ENCODE data around the gene PFN4. TPM values are rescaled to one million over a fixed set of nuclear protein-coding genes. Genes with fewer than 3 reads are reported as not detected.
"Not testable (repeated sequence)": the region's sequence is repeated elsewhere in the genome, so short reads cannot be mapped to it uniquely, and the experiment has no call there.

Gene PFN4
- total RNA-seq, 1 donor from 2014 or later, result 0.62 TPM

- intact Hi-C loops (cut with micrococcal nuclease), result no loop called here
- DNase-seq (no peak), ATAC-seq (no peak)
Measured at GRCh38 chr2:24117902-24118301, 5.2 kb downstream of the PFN4 start.

GRCh38 chr2:24115057-24115456, 8.1 kb downstream of the PFN4 start:
- intact Hi-C loops (cut with micrococcal nuclease), result no loop called here
- DNase-seq (no peak), ATAC-seq (no peak)

DNA sequence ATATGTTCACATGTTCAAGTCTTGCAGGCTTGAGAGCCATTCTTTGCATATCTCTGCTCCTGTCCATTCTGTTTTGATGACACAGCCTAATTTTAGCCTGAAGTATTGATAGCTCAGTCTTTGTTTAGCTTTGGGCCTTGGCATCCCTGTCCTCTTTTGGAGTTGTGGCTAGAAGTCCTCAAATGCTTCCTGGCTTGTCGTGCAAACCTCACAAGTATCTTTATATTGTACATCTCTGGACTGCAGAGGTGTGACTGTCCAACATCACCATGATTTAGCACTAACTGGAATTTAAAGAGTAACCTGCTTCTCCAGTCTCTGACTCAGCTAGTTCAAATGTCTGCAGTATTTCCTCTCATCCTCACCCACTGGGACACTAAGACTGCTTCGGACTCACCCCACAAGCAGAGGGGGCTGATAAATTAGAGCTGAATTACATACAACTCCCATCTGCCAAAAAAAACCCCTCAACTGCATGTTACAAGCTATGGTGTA, 11.7 kb downstream of the PFN4 start:
- no peak for DNase-seq
- peak; percentile 94 for ATAC-seq
- intact Hi-C loops (cut with micrococcal nuclease), result no loop called here

DNA sequence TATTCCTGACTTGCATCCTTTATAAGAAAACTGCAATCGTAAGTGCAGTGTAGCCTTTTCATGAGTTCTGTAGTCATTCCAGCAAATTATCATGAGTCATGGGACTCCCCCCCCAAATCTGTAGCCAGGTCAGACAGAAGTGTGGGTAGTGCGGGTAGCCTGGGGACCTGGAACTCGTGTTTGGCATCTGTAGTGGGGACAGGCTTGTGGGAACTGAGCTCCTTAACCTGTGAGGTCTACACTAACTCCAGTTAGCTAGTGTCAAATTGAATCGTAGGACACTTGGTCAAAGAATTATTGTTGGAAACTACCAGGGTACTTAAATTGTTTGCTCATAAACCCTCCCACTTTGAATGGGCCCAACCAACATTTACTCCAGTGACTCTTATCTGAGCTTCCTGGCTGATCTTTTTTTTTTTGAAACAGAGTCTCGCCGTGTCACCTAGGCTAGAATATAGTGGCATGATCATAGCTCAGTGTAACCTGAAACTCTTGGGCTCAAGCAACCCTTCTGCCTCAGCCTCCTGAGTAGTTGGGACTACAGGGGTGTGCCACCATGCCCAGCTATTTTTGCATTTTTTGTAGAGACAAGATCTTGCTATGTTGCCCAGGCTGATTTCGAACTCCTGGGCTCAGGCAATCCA, 12.4 kb downstream of the PFN4 start:
- DNase-seq (no peak), ATAC-seq (peak; percentile 24)
- intact Hi-C loops (cut with micrococcal nuclease), result no loop called here

- DNase-seq; intact Hi-C loops (cut with micrococcal nuclease); ATAC-seq: not testable (repeated sequence)
Measured at GRCh38 chr2:24109431-24109830, 13.7 kb downstream of the PFN4 start.

DNA sequence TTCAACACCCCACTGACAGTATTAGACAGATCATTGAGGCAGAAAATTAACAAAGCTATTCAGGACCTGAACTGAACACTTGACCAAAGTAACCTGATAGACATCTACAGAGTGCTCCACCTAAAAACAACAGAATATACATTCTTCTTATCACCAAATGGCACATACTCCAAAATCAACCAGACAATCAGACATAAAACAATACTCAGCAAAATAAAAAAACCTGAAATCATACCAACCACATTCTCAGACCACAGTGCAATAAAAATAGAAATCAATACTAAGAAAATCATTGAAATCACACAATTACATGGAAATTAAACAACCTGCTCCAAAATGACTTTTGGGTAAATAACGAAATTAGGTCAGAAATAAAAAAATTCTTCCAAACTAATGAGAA, 15.8 kb downstream of the PFN4 start:
- intact Hi-C loops (cut with micrococcal nuclease), result no loop called here
- ATAC-seq (no peak), DNase-seq (no peak)

DNA sequence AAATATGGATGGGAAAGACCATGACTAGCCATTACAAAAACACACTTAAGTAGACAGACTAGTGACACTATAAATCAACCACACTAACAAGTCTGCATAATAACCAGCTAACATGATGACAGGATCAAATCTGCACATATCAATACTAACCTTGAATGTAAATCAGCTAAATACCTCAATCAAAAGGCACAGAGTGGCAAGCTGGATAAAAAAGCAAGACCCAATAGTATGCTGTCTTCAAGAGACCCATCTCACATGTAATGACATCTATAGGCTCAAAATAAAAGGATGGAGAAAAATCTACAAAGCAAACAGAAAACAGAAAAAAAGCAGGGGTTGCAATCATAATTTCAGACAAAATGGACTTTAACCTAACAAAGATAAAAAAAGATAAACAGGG, 16.3 kb downstream of the PFN4 start:
- DNase-seq (no peak), ATAC-seq (no peak)
- intact Hi-C loops (cut with micrococcal nuclease), result no loop called here

DNA sequence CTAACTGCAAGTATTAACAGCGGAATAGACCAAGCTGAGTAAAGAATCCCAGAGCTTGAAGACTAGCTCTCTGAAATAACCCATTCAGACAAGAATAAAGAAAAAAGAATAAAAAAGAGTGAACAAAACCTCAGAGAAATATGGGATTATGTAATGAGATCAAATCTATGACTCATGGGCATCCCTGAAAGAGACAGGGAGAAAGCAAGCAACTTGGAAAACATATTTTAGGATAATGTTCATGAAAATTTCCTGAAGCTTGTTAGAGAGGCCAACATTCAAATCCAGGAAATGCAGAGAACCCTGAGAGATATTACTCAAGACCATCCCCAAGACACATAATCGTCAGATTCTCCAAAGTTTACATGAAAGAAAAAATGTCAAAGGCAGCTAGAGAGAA, 17.3 kb downstream of the PFN4 start:
- ATAC-seq (no peak), DNase-seq (no peak)
- intact Hi-C loops (cut with micrococcal nuclease), result no loop called here

GRCh38 chr2:24104906-24105305, 18.2 kb downstream of the PFN4 start:
- intact Hi-C loops (cut with micrococcal nuclease), result no loop called here
- ATAC-seq (no peak), DNase-seq (no peak)

DNA sequence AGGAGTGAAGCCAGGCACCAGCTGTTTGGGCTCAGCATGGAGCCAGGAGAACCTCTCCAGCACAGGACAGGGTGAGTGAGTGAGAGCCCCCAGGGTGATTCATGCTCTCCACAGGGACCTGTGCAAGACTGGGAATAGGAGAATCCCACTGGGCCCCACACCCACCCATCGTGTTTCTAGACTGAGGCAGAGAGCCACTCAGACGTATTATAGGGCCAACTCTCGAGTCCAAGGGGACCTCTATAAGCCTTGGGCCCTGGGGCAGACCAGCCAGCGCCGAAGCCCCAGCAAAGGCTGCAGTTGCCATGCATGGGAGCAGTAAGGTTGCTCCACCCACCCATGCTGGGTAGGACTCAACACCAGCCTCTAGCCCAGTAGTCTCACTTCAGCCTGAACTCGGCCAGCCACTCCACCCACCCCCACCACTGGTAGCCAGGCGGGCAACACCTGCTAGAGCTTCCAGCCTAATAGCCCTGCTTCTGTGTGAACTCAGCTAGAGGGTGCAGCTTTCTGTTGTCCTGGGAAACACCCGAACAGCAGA, 19.0 kb downstream of the PFN4 start:
- ATAC-seq, result no peak
- no peak for DNase-seq
- intact Hi-C loops (cut with micrococcal nuclease), result no loop called here

DNA sequence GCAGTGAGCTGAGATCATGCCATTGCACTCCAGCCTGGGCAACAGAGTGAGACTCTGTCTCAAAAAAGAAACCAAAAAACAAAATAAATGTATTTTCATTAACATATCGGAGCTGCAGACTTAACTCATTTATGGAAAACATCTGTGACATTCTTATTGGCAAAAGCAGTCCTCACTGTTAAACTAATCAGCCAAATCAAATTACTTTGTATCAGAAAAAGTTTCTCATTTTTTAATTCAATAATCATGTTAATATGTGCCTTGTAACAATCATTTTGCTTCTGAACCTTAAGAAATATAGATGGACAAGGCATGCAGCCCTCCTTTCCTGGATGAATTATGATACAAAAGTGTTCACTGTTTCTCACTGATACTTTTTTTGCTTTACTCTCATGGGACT, 20.5 kb downstream of the PFN4 start:
- ATAC-seq (no peak), DNase-seq (no peak)
- intact Hi-C loops (cut with micrococcal nuclease), result no loop called here

GRCh38 chr2:24101992-24102391, 21.1 kb downstream of the PFN4 start:
- intact Hi-C loops (cut with micrococcal nuclease), result no loop called here
- DNase-seq, result no peak
- no peak for ATAC-seq

DNA sequence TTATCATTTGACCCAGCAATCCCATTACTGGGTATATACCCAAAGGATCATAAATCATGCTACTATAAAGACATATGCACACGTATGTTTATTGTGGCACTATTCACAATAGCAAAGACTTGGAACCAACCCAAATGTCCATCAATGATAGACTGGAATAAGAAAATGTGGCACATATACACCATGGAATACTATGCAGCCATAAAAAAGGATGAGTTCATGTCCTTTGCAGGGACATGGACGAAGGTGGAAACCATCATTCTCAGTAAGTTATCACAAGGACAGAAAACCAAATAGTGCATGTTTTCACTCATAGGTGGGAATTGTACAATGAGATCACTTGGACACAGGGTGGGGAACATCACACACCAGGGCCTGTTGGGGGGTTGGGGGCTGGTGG, 22.4 kb downstream of the PFN4 start:
- DNase-seq; intact Hi-C loops (cut with micrococcal nuclease); ATAC-seq: not testable (repeated sequence)

DNA sequence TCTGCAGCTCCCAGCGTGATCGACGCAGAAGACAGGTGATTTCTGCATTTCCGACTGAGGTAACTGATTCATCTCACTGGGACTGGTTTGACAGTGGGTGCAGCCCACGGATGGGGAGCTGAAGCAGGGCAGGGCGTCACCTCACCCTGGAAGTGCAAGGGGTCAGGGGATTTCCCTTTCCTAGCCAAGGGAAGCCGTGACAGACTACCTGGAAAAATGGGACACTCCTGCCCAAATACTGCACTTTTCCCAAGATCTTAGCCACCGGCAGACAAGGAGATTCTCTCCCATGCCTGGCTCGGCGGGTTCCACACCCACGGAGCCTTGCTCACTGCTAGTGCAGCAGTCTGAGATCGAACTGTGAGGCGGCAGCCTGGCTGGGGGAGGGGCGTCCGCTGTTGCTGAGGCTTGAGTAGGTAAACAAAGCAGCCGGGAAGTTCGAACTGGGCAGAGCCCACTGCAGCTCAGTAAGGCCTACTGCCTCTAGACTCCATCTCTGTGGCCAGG, 27.9 kb downstream of the PFN4 start:
- ATAC-seq; intact Hi-C loops (cut with micrococcal nuclease); DNase-seq: not testable (repeated sequence)

DNA sequence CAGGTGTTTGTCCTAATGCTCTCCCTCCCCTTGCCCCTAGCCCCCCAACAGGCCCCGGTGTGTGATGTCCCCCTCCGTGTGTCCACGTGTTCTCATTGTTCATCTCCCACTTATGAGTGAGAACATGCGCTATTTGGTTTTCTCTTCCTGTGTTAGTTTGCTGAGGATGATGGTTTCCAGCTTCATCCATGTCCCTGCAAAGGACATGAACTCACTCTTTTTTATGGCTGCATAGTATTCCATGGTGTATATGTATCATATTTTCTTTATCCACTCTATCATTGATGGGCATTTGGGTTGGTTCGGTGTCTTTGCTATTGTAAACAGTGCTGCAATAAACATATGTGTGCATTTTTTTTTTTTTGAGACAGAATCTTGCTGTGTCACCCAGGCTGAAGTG, 29.9 kb downstream of the PFN4 start:
- DNase-seq; intact Hi-C loops (cut with micrococcal nuclease); ATAC-seq: not testable (repeated sequence)

DNA sequence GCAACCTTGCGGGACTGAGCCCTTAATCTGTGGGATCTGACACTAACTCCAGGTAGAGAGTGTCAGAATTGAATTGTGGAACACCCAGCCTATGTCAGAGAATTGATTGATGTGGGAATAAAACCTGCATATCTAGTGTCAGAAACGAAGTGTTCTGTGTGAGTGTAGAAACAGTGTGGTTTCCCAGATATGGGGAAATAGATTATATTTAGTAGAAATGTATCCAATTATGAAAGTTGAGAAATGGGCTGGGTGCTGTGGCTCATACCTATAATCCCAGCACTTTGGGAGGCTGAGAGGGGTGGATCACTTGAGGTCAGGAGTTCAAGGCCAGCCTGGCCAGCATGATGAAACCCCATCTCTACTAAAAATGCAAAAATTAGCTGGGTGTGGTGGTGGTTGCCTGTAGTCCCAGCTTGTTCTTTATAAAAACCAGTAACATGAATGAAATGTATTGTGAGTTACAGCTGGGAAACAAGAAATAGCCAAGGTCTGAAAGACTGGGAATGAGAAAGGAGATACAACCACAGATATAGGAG, 34.2 kb downstream of the PFN4 start:
- DNase-seq (no peak), ATAC-seq (no peak)
- intact Hi-C loops (cut with micrococcal nuclease), result no loop called here

DNA sequence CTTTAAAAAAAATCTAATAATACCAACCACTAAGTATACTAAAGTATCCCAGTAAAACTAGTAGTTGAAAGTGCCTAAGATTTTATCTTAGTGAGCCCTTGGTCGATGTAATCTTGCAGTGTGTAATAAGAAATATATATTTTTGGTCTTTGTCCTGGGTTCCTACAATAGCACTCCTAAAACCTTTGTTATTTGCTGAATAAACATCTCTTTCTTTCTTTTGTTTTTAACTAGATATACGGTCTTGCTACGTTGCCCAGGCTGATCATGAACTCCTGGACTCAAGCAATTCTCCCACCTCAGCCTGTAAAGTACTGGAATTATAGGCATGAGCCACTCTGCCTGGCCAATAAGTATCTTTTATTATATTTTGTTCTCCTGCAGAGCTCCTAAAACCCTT, 36.1 kb downstream of the PFN4 start:
- intact Hi-C loops (cut with micrococcal nuclease), result no loop called here
- ATAC-seq (no peak), DNase-seq (no peak)

DNA sequence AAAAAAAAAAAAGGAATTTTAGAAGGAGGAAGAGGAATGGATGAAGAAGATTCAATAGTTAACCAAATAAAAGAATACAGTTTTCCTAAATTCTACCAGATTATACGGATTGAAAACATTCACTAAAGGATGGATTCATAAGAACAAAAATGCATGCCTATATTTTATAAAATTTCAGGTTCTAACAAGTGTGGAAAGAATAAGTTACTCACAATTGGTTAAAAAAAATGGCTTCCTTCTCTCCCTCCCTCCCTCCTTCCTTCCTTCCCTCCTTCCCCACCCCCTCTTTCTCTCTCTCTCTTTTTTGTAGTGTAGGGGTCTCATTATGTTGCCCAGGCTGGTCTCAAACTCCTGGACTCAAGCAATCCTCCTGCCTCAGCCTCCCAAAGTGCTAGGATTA, 36.9 kb downstream of the PFN4 start:
- no peak for ATAC-seq
- intact Hi-C loops (cut with micrococcal nuclease), result no loop called here
- no peak for DNase-seq

DNA sequence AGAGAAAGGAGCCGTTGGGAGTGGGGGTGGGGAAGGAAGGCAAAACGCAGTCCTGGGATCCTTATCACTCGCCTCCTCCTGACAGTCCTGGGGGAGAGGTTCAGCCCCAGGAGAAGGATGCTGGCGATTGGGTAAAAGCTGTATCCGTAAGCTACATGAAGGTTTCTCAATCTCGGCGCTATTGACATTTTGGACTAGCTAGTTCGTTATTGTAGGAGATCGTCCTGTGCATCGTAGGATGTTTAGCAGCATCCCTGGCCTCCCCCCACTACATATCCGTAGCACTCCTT, 38.0 kb downstream of the PFN4 start:
- ATAC-seq, result peak; percentile 3
- no peak for DNase-seq
- intact Hi-C loops (cut with micrococcal nuclease), result no loop called here

DNA sequence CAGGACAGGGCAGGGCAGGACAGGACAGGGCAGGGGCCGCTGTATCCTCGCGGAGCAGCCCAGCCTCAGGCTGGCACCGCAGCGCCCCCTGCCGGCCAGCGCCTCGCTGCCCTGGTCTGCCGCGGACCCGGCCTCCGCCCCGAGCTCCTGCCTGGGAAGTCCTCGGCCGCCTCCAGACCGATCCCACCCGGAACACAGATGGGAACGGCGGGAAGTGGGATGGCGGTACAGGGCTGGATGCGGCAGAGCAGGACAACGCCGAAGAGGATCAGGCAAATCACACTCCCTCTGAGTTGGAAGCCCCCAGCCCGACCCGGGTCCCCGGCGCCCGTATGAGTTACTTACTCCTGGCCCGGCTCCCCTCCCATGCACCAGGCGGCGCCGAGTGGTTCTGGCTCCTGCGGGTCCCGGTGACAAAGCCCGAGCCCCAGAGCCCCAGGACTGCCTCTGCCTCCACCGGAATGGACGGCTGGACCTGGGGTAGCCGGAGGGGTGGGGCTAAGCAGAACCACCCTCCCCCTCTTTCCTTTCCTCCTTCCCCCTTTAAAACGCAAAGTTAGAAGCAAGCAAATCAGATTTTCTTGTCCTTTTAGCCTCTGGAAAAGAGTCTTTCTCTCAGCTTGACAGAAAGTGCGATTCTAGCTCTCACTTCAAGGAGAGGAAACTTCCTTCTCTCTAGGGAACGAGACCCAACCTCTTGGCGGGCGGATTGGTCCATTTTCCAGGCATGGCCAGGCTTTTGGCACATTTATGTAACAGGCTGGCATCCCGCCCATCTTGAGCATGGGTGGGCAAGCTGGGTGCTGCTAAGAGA, 38.5 kb downstream of the PFN4 start, which contains the start of gene TP53I3:
Gene TP53I3, minus strand, starts transcription at position 449 of the 814 bp plus-strand sequence. CDS start 508 bp downstream, outside the sequence.
- intact Hi-C loops (cut with micrococcal nuclease), result no loop called here
- ATAC-seq, result peak; percentile 96
- peak; percentile 95 for DNase-seq

Measured in left ventricle myocardium superior (tissue), 1 donor.